Measurements from ENCODE around the gene BCL2. TPM values are rescaled to one million over a fixed set of nuclear protein-coding genes. Genes with fewer than 3 reads are reported as not detected.

BCL2 gene
- total and polyA plus RNA-seq, 7 donors, result 2.8 to 25.7 (median 11.3) TPM

GRCh38 chr18:63322206-63322605 is 2.6 kb upstream of the BCL2 start:
- Histone ChIP-seq H3K9me3 (no peaks in the 10 kb centered on the region), H3K4me1 (peaks cover 0 to 35% (median 22%) of the 10 kb centered on the region in 4 donors), H3K36me3 (no peaks in the 10 kb centered on the region), H3K27ac (peak overlapping the region; percentile 47 to 89 (median 68)), H3K4me3 (no peak overlapping the region), H3K27me3 (no peaks in the 10 kb centered on the region)
- intact Hi-C loops (cut with DNase I), result loop anchor here (1.0 to 5.0 kb wide), 2 partner anchors 100 to 191 kb away; partner anchors contain the start of gene VPS4B
- WGBS, 2 donors, result 82 to 91% methylated on average over 4 of the region's 4 CpGs
- TF ChIP-seq POLR2A (IDR thresholded peaks at IDR 0.05) (no peak), POLR2AphosphoS5 (IDR thresholded peaks at IDR 0.05) (peak in 1 of 4 donors; percentile 4)
- DNase-seq, result no peak

GRCh38 chr18:63321291-63321690 is 1.7 kb upstream of the BCL2 start:
- Histone ChIP-seq H3K27ac (peak overlapping the region in 3 of 4 donors; percentile 86 to 90 (median 89)), H3K4me3 (no peak overlapping the region), H3K9me3 (no peaks in the 10 kb centered on the region), H3K4me1 (peaks cover 0 to 39% (median 25%) of the 10 kb centered on the region in 4 donors), H3K36me3 (no peaks in the 10 kb centered on the region), H3K27me3 (no peaks in the 10 kb centered on the region)
- intact Hi-C loops (cut with DNase I), result loop anchor here (5.0 kb wide), 1 partner anchor 101 kb away; the partner anchor contains the start of gene VPS4B
- 73 to 78% methylated on average over 9 of the region's 9 CpGs for WGBS, 2 donors
- no peak for DNase-seq
- TF ChIP-seq EP300 (IDR thresholded peaks at IDR 0.05), result no peak
- TF ChIP-seq POLR2A (IDR thresholded peaks at IDR 0.05), result no peak
- TF ChIP-seq, protein P1, sequence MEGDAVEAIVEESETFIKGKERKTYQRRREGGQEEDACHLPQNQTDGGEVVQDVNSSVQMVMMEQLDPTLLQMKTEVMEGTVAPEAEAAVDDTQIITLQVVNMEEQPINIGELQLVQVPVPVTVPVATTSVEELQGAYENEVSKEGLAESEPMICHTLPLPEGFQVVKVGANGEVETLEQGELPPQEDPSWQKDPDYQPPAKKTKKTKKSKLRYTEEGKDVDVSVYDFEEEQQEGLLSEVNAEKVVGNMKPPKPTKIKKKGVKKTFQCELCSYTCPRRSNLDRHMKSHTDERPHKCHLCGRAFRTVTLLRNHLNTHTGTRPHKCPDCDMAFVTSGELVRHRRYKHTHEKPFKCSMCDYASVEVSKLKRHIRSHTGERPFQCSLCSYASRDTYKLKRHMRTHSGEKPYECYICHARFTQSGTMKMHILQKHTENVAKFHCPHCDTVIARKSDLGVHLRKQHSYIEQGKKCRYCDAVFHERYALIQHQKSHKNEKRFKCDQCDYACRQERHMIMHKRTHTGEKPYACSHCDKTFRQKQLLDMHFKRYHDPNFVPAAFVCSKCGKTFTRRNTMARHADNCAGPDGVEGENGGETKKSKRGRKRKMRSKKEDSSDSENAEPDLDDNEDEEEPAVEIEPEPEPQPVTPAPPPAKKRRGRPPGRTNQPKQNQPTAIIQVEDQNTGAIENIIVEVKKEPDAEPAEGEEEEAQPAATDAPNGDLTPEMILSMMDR (IDR thresholded peaks at IDR 0.05), result no peak
- TF ChIP-seq POLR2AphosphoS5 (IDR thresholded peaks at IDR 0.05), result no peak

GRCh38 chr18:63320975-63321265 is 1.4 kb upstream of the BCL2 start:
- WGBS, 2 donors, result 11 to 24% methylated on average over 16 of the region's 16 CpGs

GRCh38 chr18:63320123-63320974 is 780 bp upstream of the BCL2 start:
- H3K4me1 ChIP-seq, result peaks cover 0 to 45% (median 32%) of the 10 kb centered on the region in 4 donors
- peak overlapping the region; percentile 26 to 75 (median 68) for H3K4me3 ChIP-seq
- WGBS, 2 donors, result 1% methylated on average over 92 of the region's 92 CpGs
- TF ChIP-seq EP300 (IDR thresholded peaks at IDR 0.05) (no peak), POLR2AphosphoS5 (IDR thresholded peaks at IDR 0.05) (peak in 2 of 4 donors; percentile 17 to 60), POLR2A (IDR thresholded peaks at IDR 0.05) (no peak)
- no peaks in the 10 kb centered on the region for H3K27me3 ChIP-seq
- H3K36me3 ChIP-seq, result no peaks in the 10 kb centered on the region
- H3K27ac ChIP-seq, result peak overlapping the region; percentile 86 to 90 (median 88)
- peak; percentile 94 for DNase-seq
- intact Hi-C loops (cut with DNase I), result loop anchor here (5.0 kb wide), 1 partner anchor 102 kb away; the partner anchor contains the start of gene VPS4B
- H3K9me3 ChIP-seq, result no peaks in the 10 kb centered on the region

More at GRCh38 chr18:63320975-63321265, 1.4 kb upstream of the BCL2 start:
- H3K36me3 ChIP-seq, result no peaks in the 10 kb centered on the region
- intact Hi-C loops (cut with DNase I), result loop anchor here (5.0 kb wide), 1 partner anchor 101 kb away; the partner anchor contains the start of gene VPS4B
- H3K27ac ChIP-seq, result peak overlapping the region; percentile 86 to 90 (median 88)
- H3K4me1 ChIP-seq, result peaks cover 0 to 39% (median 27%) of the 10 kb centered on the region in 4 donors
- DNase-seq, result peak; percentile 81
- no peaks in the 10 kb centered on the region for H3K9me3 ChIP-seq
- peak overlapping the region; percentile 26 to 75 (median 68) for H3K4me3 ChIP-seq
- TF ChIP-seq, protein P1 (IDR thresholded peaks at IDR 0.05), result no peak
- TF ChIP-seq EP300 (IDR thresholded peaks at IDR 0.05) (no peak), POLR2A (IDR thresholded peaks at IDR 0.05) (no peak), POLR2AphosphoS5 (IDR thresholded peaks at IDR 0.05) (peak in 1 of 4 donors; percentile 7)
- H3K27me3 ChIP-seq, result no peaks in the 10 kb centered on the region

DNA sequence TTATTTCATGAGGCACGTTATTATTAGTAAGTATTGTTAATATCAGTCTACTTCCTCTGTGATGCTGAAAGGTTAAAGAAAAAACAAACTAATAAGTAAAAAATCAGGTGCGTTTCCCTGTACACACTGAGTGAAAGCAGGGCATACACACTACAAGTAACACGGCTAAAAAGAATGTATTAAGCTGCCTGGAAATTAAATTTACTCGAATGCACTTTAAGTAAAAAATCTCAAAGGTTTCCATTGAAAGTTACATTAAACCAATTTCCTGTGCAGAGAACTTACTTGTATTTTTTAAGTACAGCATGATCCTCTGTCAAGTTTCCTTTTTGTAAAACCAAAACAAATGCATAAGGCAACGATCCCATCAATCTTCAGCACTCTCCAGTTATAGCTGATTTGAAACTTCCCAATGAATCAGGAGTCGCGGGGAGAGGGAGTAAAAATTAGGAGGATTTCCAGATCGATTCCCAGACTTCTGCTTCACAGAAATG is 633 bp downstream of the BCL2 start:
- TF ChIP-seq POLR2AphosphoS5 (IDR thresholded peaks at IDR 0.05), result no peak
- no peak for TF ChIP-seq POLR2A (IDR thresholded peaks at IDR 0.05)
- TF ChIP-seq, protein P1 (IDR thresholded peaks at IDR 0.05), result no peak
- no peak for TF ChIP-seq EP300 (IDR thresholded peaks at IDR 0.05)
- Histone ChIP-seq H3K4me3 (peak overlapping the region; percentile 64 to 75 (median 73)), H3K27ac (peak overlapping the region; percentile 86 to 90 (median 88)), H3K36me3 (no peaks in the 10 kb centered on the region), H3K9me3 (no peaks in the 10 kb centered on the region), H3K27me3 (no peaks in the 10 kb centered on the region), H3K4me1 (peaks cover 0 to 56% (median 34%) of the 10 kb centered on the region in 4 donors)
- WGBS, 2 donors, result 0 to 1% methylated on average over 8 of the region's 8 CpGs
- intact Hi-C loops (cut with DNase I), result loop anchor here (2.0 to 5.0 kb wide), 3 partner anchors 56 to 142 kb away; no protein-coding TSS in a partner anchor
- DNase-seq, result no peak

Data from sigmoid colon (tissue), 7 donors.